Mesendoderm (in vitro differentiated cells): Measurements from ENCODE around the gene MS4A18.
A peak's percentile ranks its signal among the peaks of the same experiment; 100 is the strongest.

Source experiments
- DNase-seq: peaks from one replicate; pipeline ENCODE4 v3.0.0; 2013
- H2AK5ac ChIP-seq: 2 replicates; pipeline ENCODE4 v1.6.1; 2013; ENCODE audit warnings: low read length, inconsistent platforms
- H2BK120ac ChIP-seq: 2 replicates; pipeline ENCODE4 v1.6.1; 2013; ENCODE audit warnings: low read depth, mild to moderate bottlenecking, low read length, moderate library complexity, mixed read lengths
- H2BK15ac ChIP-seq: replicated peaks from 2 replicates; pipeline ENCODE4 v1.6.1; 2013; ENCODE audit warnings: low read depth, mild to moderate bottlenecking, moderate library complexity
- H2BK5ac ChIP-seq: 2 replicates; pipeline ENCODE4 v1.6.1; 2013; ENCODE audit warnings: low read length, inconsistent platforms
- H3K18ac ChIP-seq: 2 replicates; pipeline ENCODE4 v1.6.1; 2013; ENCODE audit warnings: mild to moderate bottlenecking, low read length, mixed read lengths
- H3K23ac ChIP-seq: one replicate; pipeline ENCODE4 v1.6.1; 2013; ENCODE audit warnings: low read length
- H3K27ac ChIP-seq: 2 replicates; pipeline ENCODE4 v1.5.1; 2013; ENCODE audit warnings: low read depth, mild to moderate bottlenecking, inconsistent platforms, low read length, moderate library complexity
- H3K27me3 ChIP-seq: 2 replicates; pipeline ENCODE4 v1.6.1; 2013; ENCODE audit warnings: low read length, control low read depth, mild to moderate bottlenecking, inconsistent platforms; ENCODE audit not compliant: insufficient read depth, poor library complexity
- H3K36me3 ChIP-seq: 2 replicates; pipeline ENCODE4 v1.6.1; 2013; ENCODE audit warnings: low read length, inconsistent platforms; ENCODE audit not compliant: control insufficient read depth, insufficient read depth
- H3K4ac ChIP-seq: one replicate; pipeline ENCODE4 v1.6.1; 2013; ENCODE audit warnings: low read depth, mild to moderate bottlenecking, low read length, moderate library complexity
- H3K4me1 ChIP-seq: 2 replicates; pipeline ENCODE4 v1.6.1; 2013; ENCODE audit warnings: low read depth, low read length, inconsistent platforms; ENCODE audit not compliant: control insufficient read depth
- H3K4me2 ChIP-seq: 2 replicates; pipeline ENCODE4 v1.6.1; 2013; ENCODE audit warnings: low read length
- H3K4me3 ChIP-seq: 2 replicates; pipeline ENCODE4 v1.5.1; 2013; ENCODE audit warnings: mild to moderate bottlenecking, low read length
- H3K56ac ChIP-seq: one replicate; pipeline ENCODE4 v1.6.1; 2013; ENCODE audit warnings: low read length
- H3K79me1 ChIP-seq: 2 replicates; pipeline ENCODE4 v1.6.1; 2013; ENCODE audit warnings: low read length, inconsistent platforms
- H3K79me2 ChIP-seq: 2 replicates; pipeline ENCODE4 v1.6.1; 2013; ENCODE audit warnings: mild to moderate bottlenecking, low read length; ENCODE audit not compliant: control insufficient read depth, insufficient read depth
- H3K9ac ChIP-seq: 2 replicates; pipeline ENCODE4 v1.6.1; 2013; ENCODE audit warnings: low read length, inconsistent platforms
- H4K5ac ChIP-seq: one replicate; pipeline ENCODE4 v1.6.1; 2013; ENCODE audit warnings: low read length
- H4K8ac ChIP-seq: one replicate; pipeline ENCODE4 v1.6.1; 2013; ENCODE audit warnings: low read depth, mild to moderate bottlenecking, control low read depth, low read length, moderate library complexity
- WGBS: extraction: QIAGEN DNeasy Blood & Tissue Kit; methylation state at CpG from one replicate; pipeline ENCODE4 v1.1.7; 2013; ENCODE audit warnings: low lambda C conversion rate, missing lambda C conversion rate; ENCODE audit not compliant: insufficient coverage; ENCODE audit errors: extremely low coverage; 5-methylcytosine and 5-hydroxymethylcytosine counted together

Gene MS4A18

DNA sequence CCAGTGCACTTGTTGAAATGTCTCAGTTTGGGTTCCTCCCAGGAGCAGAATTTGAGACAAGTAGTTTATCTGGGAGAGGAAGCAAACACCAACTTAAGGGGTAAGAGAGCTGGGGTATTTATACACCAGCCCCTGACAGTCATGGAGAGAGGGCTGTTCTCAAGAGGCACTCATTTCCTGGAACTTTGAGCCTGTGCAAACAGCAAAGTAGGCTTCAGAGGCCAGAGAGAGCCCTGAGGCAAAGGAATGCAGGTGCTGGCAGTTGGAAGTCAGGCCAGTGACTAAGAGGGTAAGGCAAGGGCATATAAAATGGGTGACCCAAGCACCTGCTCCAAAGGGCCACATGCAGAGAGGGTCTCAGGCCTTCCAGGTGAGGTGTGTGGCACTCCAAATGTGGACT lies 16.1 kb downstream of the MS4A18 start:
- H3K36me3 ChIP-seq, result no peaks in the 10 kb centered on the region
- H4K8ac ChIP-seq, result no peak overlapping the region
- H2AK5ac ChIP-seq, result no peak overlapping the region
- no peaks in the 10 kb centered on the region for H3K79me1 ChIP-seq
- H4K5ac ChIP-seq, result no peak overlapping the region
- no peaks in the 10 kb centered on the region for H3K79me2 ChIP-seq
- no peak overlapping the region for H2BK120ac ChIP-seq
- no peak overlapping the region for H3K56ac ChIP-seq
- H2BK15ac ChIP-seq, result no peak overlapping the region
- no peak overlapping the region for H3K23ac ChIP-seq
- H3K27ac ChIP-seq, result no peak overlapping the region
- no peak overlapping the region for H3K18ac ChIP-seq
- DNase-seq, result peak; percentile 6
- H3K27me3 ChIP-seq, result no peaks in the 10 kb centered on the region
- H3K4me1 ChIP-seq, result no peaks in the 10 kb centered on the region
- H3K9ac ChIP-seq, result no peak overlapping the region
- H3K4ac ChIP-seq, result no peak overlapping the region
- no peak overlapping the region for H3K4me2 ChIP-seq
- no peak overlapping the region for H3K4me3 ChIP-seq
- H2BK5ac ChIP-seq, result no peak overlapping the region

DNA sequence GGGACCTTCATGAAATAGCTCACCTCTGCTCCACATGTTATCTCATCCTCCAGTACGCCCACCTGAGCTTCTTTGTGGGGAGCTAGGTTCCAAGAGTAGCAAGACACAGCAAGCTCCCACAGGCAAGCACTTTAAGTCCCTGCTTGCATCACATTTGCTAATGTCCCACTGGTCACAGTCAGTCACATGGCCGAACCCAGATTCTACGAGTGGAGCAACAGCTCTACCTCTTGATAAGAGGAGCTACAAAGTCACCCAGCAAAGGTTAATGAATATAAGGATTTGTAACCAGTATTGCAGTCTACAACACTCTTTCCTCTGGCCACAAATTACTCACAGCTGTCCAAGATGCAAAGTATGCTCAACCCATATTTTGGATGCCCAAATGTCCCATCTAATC lies 16.9 kb downstream of the MS4A18 start:
- no peak overlapping the region for H3K4me3 ChIP-seq
- no peaks in the 10 kb centered on the region for H3K36me3 ChIP-seq
- no peak for DNase-seq
- no peak overlapping the region for H4K5ac ChIP-seq
- no peak overlapping the region for H3K23ac ChIP-seq
- no peak overlapping the region for H3K9ac ChIP-seq
- H3K27me3 ChIP-seq, result no peaks in the 10 kb centered on the region
- H2BK5ac ChIP-seq, result no peak overlapping the region
- no peak overlapping the region for H3K4ac ChIP-seq
- H3K79me2 ChIP-seq, result no peaks in the 10 kb centered on the region
- H4K8ac ChIP-seq, result no peak overlapping the region
- no CpG with 5 or more reads among the region's 3 CpGs for WGBS
- no peak overlapping the region for H3K27ac ChIP-seq
- no peak overlapping the region for H3K4me2 ChIP-seq
- no peak overlapping the region for H2BK120ac ChIP-seq
- H3K4me1 ChIP-seq, result no peaks in the 10 kb centered on the region
- no peak overlapping the region for H3K18ac ChIP-seq
- H3K79me1 ChIP-seq, result no peaks in the 10 kb centered on the region
- no peak overlapping the region for H2AK5ac ChIP-seq
- H3K56ac ChIP-seq, result no peak overlapping the region
- H2BK15ac ChIP-seq, result no peak overlapping the region

DNA sequence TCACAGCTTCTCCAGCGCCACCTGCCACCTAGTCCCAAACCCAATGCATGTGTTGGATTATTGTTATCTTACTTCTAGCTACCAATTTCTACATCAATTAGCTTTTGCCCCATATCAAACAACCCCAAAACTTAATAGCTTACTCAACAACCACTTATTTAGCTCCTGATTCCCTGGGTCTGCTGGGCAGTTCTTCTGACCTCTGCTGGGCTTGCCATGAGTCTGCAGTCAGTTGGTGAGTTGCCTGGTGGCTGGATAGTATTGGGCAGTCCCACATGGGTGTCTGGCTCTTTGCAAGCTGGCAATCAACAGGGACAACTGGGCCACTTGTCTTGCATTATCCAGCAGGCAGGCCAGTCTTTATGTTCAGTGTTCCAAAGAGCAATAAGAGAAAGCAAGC lies 18.5 kb downstream of the MS4A18 start:
- no peak overlapping the region for H3K27ac ChIP-seq
- no peak overlapping the region for H3K9ac ChIP-seq
- DNase-seq, result peak; percentile 28
- no peak overlapping the region for H2BK5ac ChIP-seq
- no peak overlapping the region for H2AK5ac ChIP-seq
- no peak overlapping the region for H2BK15ac ChIP-seq
- H3K27me3 ChIP-seq, result no peaks in the 10 kb centered on the region
- H3K79me1 ChIP-seq, result no peaks in the 10 kb centered on the region
- no peaks in the 10 kb centered on the region for H3K4me1 ChIP-seq
- H2BK120ac ChIP-seq, result no peak overlapping the region
- H4K5ac ChIP-seq, result no peak overlapping the region
- no peak overlapping the region for H3K4me3 ChIP-seq
- H3K23ac ChIP-seq, result no peak overlapping the region
- H3K18ac ChIP-seq, result no peak overlapping the region
- H3K4me2 ChIP-seq, result no peak overlapping the region
- no peaks in the 10 kb centered on the region for H3K79me2 ChIP-seq
- H3K56ac ChIP-seq, result no peak overlapping the region
- no peak overlapping the region for H4K8ac ChIP-seq
- WGBS, result no CpG with 5 or more reads among the region's 1 CpG
- H3K4ac ChIP-seq, result no peak overlapping the region
- H3K36me3 ChIP-seq, result no peaks in the 10 kb centered on the region

DNA sequence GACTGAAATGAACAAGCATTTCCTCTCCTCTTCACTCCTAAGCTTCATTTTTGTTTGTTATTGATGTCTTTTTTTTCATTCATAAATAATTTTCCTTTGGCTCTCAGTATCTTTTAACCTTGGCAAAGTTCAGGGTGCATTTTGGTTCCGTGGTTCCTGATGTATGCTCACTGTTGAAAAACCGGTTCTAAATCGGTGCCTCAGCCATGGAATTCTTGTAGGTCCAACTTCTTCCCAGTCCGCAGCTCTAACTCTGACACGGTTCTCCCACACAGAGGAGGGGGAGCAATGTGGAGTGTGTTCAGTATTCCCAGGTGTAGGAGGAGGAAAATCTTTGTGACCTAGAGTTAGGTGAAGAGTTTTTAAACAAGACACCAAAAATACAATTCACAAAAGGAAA lies 19.6 kb downstream of the MS4A18 start:
- Histone ChIP-seq H3K27me3 (no peaks in the 10 kb centered on the region), H2BK5ac (no peak overlapping the region)
- no CpG with 5 or more reads among the region's 5 CpGs for WGBS

DNA sequence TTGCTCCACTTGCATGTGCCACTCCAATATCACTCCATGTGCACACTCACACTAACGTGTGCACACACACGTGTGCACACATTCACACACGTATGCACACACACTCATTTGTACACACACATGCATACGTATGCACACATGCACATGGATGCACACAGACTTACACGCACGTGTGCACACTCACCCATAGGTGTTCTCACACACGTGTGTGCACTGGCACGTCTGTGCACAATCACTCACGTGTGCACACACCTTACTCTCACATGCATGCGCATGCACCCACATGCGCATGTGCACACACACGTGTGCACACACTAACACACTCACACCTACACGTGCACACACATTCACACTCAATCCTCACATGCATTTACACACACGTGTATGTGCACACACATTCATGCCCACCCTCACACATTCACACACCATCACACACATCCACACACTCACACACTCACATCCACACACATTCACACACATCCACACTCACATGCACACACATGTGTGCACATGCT lies 22.9 kb downstream of the MS4A18 start:
- Histone ChIP-seq H4K8ac (no peak overlapping the region), H3K79me2 (no peaks in the 10 kb centered on the region), H3K4me1 (no peaks in the 10 kb centered on the region), H3K4ac (no peak overlapping the region), H3K4me3 (no peak overlapping the region), H3K18ac (no peak overlapping the region), H4K5ac (no peak overlapping the region), H3K9ac (no peak overlapping the region), H3K36me3 (no peaks in the 10 kb centered on the region), H3K4me2 (no peak overlapping the region), H2BK120ac (no peak overlapping the region), H3K27me3 (no peaks in the 10 kb centered on the region), H2BK5ac (no peak overlapping the region), H3K56ac (no peak overlapping the region), H2AK5ac (no peak overlapping the region), H3K27ac (no peak overlapping the region), H3K79me1 (no peaks in the 10 kb centered on the region), H2BK15ac (no peak overlapping the region), H3K23ac (no peak overlapping the region)
- 100% methylated on average over 1 of the region's 14 CpGs for WGBS
- no peak for DNase-seq

More for the DNA sequence above, 19.6 kb downstream of the MS4A18 start:
- Histone ChIP-seq H3K18ac (no peak overlapping the region), H3K4me1 (no peaks in the 10 kb centered on the region), H3K23ac (no peak overlapping the region), H2BK15ac (no peak overlapping the region), H3K4me2 (no peak overlapping the region), H3K56ac (no peak overlapping the region), H3K9ac (no peak overlapping the region), H4K5ac (no peak overlapping the region), H2AK5ac (no peak overlapping the region), H3K4ac (no peak overlapping the region), H3K4me3 (no peak overlapping the region), H3K27ac (no peak overlapping the region), H4K8ac (no peak overlapping the region), H2BK120ac (no peak overlapping the region), H3K79me1 (no peaks in the 10 kb centered on the region), H3K36me3 (no peaks in the 10 kb centered on the region), H3K79me2 (no peaks in the 10 kb centered on the region)
- DNase-seq, result no peak

DNA sequence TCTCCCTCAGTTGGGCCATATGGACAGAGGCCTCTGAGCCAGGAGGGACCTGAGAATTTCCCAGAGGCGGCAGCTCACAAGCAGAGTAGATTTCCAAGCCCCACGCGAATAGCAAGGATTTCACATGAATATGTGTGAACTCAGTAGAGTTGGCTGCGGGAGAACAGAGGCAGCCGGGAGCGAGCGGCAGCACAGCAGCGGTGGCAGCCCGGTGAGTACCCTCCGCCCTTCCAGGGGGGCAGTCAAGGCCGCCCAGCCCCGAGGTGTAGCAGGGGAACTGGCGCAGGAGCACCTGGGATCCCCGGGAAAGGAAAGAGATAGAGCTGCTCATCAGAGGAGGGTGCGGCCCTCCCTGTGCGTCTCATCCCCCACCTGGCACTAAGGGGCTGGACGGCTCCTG lies 23.7 kb downstream of the MS4A18 start:
- no peak overlapping the region for H3K9ac ChIP-seq
- no peaks in the 10 kb centered on the region for H3K36me3 ChIP-seq
- no peak overlapping the region for H2AK5ac ChIP-seq
- H3K27ac ChIP-seq, result no peak overlapping the region
- H3K56ac ChIP-seq, result no peak overlapping the region
- no peak overlapping the region for H3K4me3 ChIP-seq
- H3K27me3 ChIP-seq, result no peaks in the 10 kb centered on the region
- H2BK120ac ChIP-seq, result no peak overlapping the region
- H4K5ac ChIP-seq, result no peak overlapping the region
- H3K4me1 ChIP-seq, result no peaks in the 10 kb centered on the region
- no peak overlapping the region for H3K4me2 ChIP-seq
- no peak overlapping the region for H3K18ac ChIP-seq
- DNase-seq, result no peak
- H3K23ac ChIP-seq, result no peak overlapping the region
- H2BK5ac ChIP-seq, result no peak overlapping the region
- H4K8ac ChIP-seq, result no peak overlapping the region
- H2BK15ac ChIP-seq, result no peak overlapping the region
- no CpG with 5 or more reads among the region's 17 CpGs for WGBS
- H3K79me2 ChIP-seq, result no peaks in the 10 kb centered on the region
- no peak overlapping the region for H3K4ac ChIP-seq
- H3K79me1 ChIP-seq, result no peaks in the 10 kb centered on the region
